HEK293 (cell line): ENCODE data around the gene PTPN11.

ENCODE experiments used
- CTCF ChIA-PET: fragments of 350-600 bp; formaldehyde crosslinking; extraction: SDS; loops from one replicate; lab custom pipeline; 2021; ENCODE audit warnings: antibody characterized with exemption; lab: Yijun Ruan, JAX
- POLR2A ChIA-PET: fragments of 300-600 bp; formaldehyde crosslinking; extraction: SDS; loops from one replicate; lab custom pipeline; 2020; ENCODE audit warnings: antibody characterized with exemption, inconsistent platforms; lab: Yijun Ruan, JAX
- H3K27ac ChIP-seq: fragments of 200-500 bp; sonication (Bioruptor generic); 2 replicates; pipeline ENCODE4 v1.5.1; 2014; ENCODE audit warnings: low read depth, low read length, control low read depth, inconsistent platforms; ENCODE audit errors: extremely low read depth
- H3K36me3 ChIP-seq, 2 experiments: fragments of 200-500 bp in 1 of 2; sonication (Bioruptor generic) in 1 of 2; 1 replicate in 1 of 2; 2 replicates in 1 of 2; pipeline ENCODE4 v1.5.1; 2014 to 2017; ENCODE audit warnings: inconsistent platforms in 2 of 2, low read length in 2 of 2; ENCODE audit not compliant: control insufficient read depth in 2 of 2, insufficient read depth in 1 of 2
- H3K4me1 ChIP-seq: fragments of 200-500 bp; sonication (Bioruptor generic); 2 replicates; pipeline ENCODE4 v1.5.1; 2014; ENCODE audit warnings: mild to moderate bottlenecking, low read length, inconsistent platforms; ENCODE audit not compliant: control insufficient read depth, insufficient read depth
- H3K4me3 ChIP-seq: 2 replicates; pipeline ENCODE4 v1.5.1; 2011; ENCODE audit warnings: low read depth, mild to moderate bottlenecking, control low read depth, low read length, moderate library complexity
- H3K9me3 ChIP-seq: fragments of 200-500 bp; sonication (Bioruptor generic); 2 replicates; pipeline ENCODE4 v1.5.1; 2014; ENCODE audit warnings: low read depth, low read length, inconsistent platforms; ENCODE audit not compliant: control insufficient read depth, insufficient read depth
- FEZF1 ChIP-seq: fragments of 450-650 bp; formaldehyde crosslinking; IDR thresholded peaks from 2 replicates; pipeline ENCODE4 v1.5.1; 2016; ENCODE audit warnings: missing biosample characterization, missing genetic modification characterization
- KLF16 ChIP-seq: fragments of 450-650 bp; formaldehyde crosslinking; IDR thresholded peaks from 2 replicates; pipeline ENCODE4 v1.5.1; 2017; ENCODE audit warnings: missing biosample characterization, missing genetic modification characterization
- KLF8 ChIP-seq: fragments of 450-650 bp; formaldehyde crosslinking; IDR thresholded peaks from 2 replicates; pipeline ENCODE4 v1.5.1; 2016; ENCODE audit warnings: missing biosample characterization, missing genetic modification characterization
- KLF9 ChIP-seq: fragments of 450-650 bp; formaldehyde crosslinking; IDR thresholded peaks from 2 replicates; pipeline ENCODE4 v1.5.1; 2016; ENCODE audit warnings: missing biosample characterization, missing genetic modification characterization, low read depth
- REST ChIP-seq: fragments of 450-650 bp; formaldehyde crosslinking; IDR thresholded peaks from 2 replicates; pipeline ENCODE4 v1.5.1; 2016; ENCODE audit warnings: missing biosample characterization, missing genetic modification characterization
- SP2 ChIP-seq: fragments of 450-650 bp; formaldehyde crosslinking; IDR thresholded peaks from 2 replicates; pipeline ENCODE4 v1.5.1; 2016; ENCODE audit warnings: missing biosample characterization, missing genetic modification characterization
- SP7 ChIP-seq: fragments of 450-650 bp; formaldehyde crosslinking; IDR thresholded peaks from 2 replicates; pipeline ENCODE4 v1.5.1; 2016; ENCODE audit warnings: missing biosample characterization, missing genetic modification characterization
- WT1 ChIP-seq: fragments of 450-650 bp; formaldehyde crosslinking; IDR thresholded peaks from 2 replicates; pipeline ENCODE4 v1.5.1; 2016; ENCODE audit warnings: missing biosample characterization, missing genetic modification characterization
- ZBTB10 ChIP-seq: fragments of 450-650 bp; formaldehyde crosslinking; IDR thresholded peaks from 2 replicates; pipeline ENCODE4 v1.5.1; 2016; ENCODE audit warnings: missing biosample characterization, missing genetic modification characterization
- ZBTB17 ChIP-seq: fragments of 450-650 bp; formaldehyde crosslinking; IDR thresholded peaks from 2 replicates; pipeline ENCODE4 v1.5.1; 2016; ENCODE audit warnings: missing biosample characterization, missing genetic modification characterization
- ZBTB8A ChIP-seq: fragments of 450-650 bp; formaldehyde crosslinking; IDR thresholded peaks from 2 replicates; pipeline ENCODE4 v1.5.1; 2016; ENCODE audit warnings: missing biosample characterization, missing genetic modification characterization
- ZFHX2 ChIP-seq: fragments of 450-650 bp; formaldehyde crosslinking; conservative IDR thresholded peaks from 2 replicates; pipeline ENCODE4 v1.5.1; 2016; ENCODE audit warnings: missing biosample characterization, missing genetic modification characterization
- ZIC2 ChIP-seq: fragments of 450-650 bp; formaldehyde crosslinking; IDR thresholded peaks from 2 replicates; pipeline ENCODE4 v1.5.1; 2016; ENCODE audit warnings: missing biosample characterization, missing genetic modification characterization
- ZNF10 ChIP-seq: fragments of 450-650 bp; formaldehyde crosslinking; IDR thresholded peaks from 2 replicates; pipeline ENCODE4 v1.5.1; 2017; ENCODE audit warnings: missing biosample characterization, missing genetic modification characterization
- ZNF121 ChIP-seq: fragments of 450-650 bp; formaldehyde crosslinking; IDR thresholded peaks from 2 replicates; pipeline ENCODE4 v1.5.1; 2016; ENCODE audit warnings: missing biosample characterization, missing genetic modification characterization
- ZNF146 ChIP-seq: fragments of 450-650 bp; formaldehyde crosslinking; IDR thresholded peaks from 2 replicates; pipeline ENCODE4 v1.5.1; 2016; ENCODE audit warnings: missing biosample characterization, missing genetic modification characterization
- ZNF223 ChIP-seq: fragments of 450-650 bp; formaldehyde crosslinking; IDR thresholded peaks from 2 replicates; pipeline ENCODE4 v1.5.1; 2016; ENCODE audit warnings: missing biosample characterization, missing genetic modification characterization
- ZNF37A ChIP-seq: fragments of 450-650 bp; IDR thresholded peaks from 2 replicates; pipeline ENCODE4 v1.5.1; 2018; ENCODE audit warnings: missing biosample characterization, missing genetic modification characterization
- ZNF48 ChIP-seq: fragments of 450-650 bp; formaldehyde crosslinking; IDR thresholded peaks from 2 replicates; pipeline ENCODE4 v1.5.1; 2016; ENCODE audit warnings: missing biosample characterization, missing genetic modification characterization
- ZNF513 ChIP-seq: fragments of 450-650 bp; IDR thresholded peaks from 2 replicates; pipeline ENCODE4 v1.5.1; 2018; ENCODE audit warnings: missing biosample characterization, missing genetic modification characterization
- ZNF514 ChIP-seq: fragments of 450-650 bp; formaldehyde crosslinking; IDR thresholded peaks from 2 replicates; pipeline ENCODE4 v1.5.1; 2016; ENCODE audit warnings: missing biosample characterization, missing genetic modification characterization
- ZNF664 ChIP-seq: fragments of 450-650 bp; formaldehyde crosslinking; IDR thresholded peaks from 2 replicates; pipeline ENCODE4 v1.5.1; 2016; ENCODE audit warnings: missing biosample characterization, missing genetic modification characterization
- ZNF830 ChIP-seq: fragments of 450-650 bp; IDR thresholded peaks from 2 replicates; pipeline ENCODE4 v1.5.0; 2018; ENCODE audit warnings: missing biosample characterization, missing genetic modification characterization, low read depth, mild to moderate bottlenecking, moderate library complexity
- ZSCAN16 ChIP-seq: fragments of 450-650 bp; formaldehyde crosslinking; IDR thresholded peaks from 2 replicates; pipeline ENCODE4 v1.5.1; 2016; ENCODE audit warnings: missing biosample characterization, missing genetic modification characterization

The PTPN11 gene

GRCh38 chr12:112381883-112382796, 36.6 kb upstream of the PTPN11 start, which contains the start of gene HECTD4 (continued):
- peak; percentile 83 for TF ChIP-seq ZBTB8A
- peak; percentile 64 for TF ChIP-seq ZFHX2 (tag by site-specific recombination)
- TF ChIP-seq ZBTB10 (tag by site-specific recombination), result peak; percentile 56; the same call in 1 of the 2 replicates
- no peak for TF ChIP-seq WT1 (tag by site-specific recombination)
- 0 out of 2 replicates have a peak, but pooled peaks have one; percentile 21 for TF ChIP-seq ZNF37A
- no peak for TF ChIP-seq ZNF48 (tag by site-specific recombination)
- no peak for TF ChIP-seq ZNF146 (tag by site-specific recombination)
- peak; percentile 8; the same call in 1 of the 2 replicates for TF ChIP-seq ZNF10
- TF ChIP-seq SP2 (tag by site-specific recombination), result peak; percentile 72
- TF ChIP-seq ZNF514 (tag by site-specific recombination), result no peak
- peak; percentile 100 for TF ChIP-seq ZNF664 (tag by site-specific recombination)
- peak; percentile 92; the same call in 1 of the 2 replicates for TF ChIP-seq KLF8 (tag by site-specific recombination)
- TF ChIP-seq ZNF223, result peak; percentile 43; the same call in 1 of the 2 replicates
- 0 out of 2 replicates have a peak, but pooled peaks have one; percentile 27 for TF ChIP-seq ZSCAN16 (tag by site-specific recombination)
- peak; percentile 37; the same call in 1 of the 2 replicates for TF ChIP-seq FEZF1 (tag by site-specific recombination)
- TF ChIP-seq ZIC2 (tag by site-specific recombination), result 0 out of 2 replicates have a peak, but pooled peaks have one; percentile 12
- TF ChIP-seq KLF9, result peak; percentile 93
- TF ChIP-seq ZNF830, result no peak
- TF ChIP-seq ZBTB17 (tag by site-specific recombination), result peak; percentile 91
- TF ChIP-seq KLF16 (tag by site-specific recombination), result peak; percentile 72

- CTCF ChIA-PET, result interaction anchor here (1.9 kb wide), 1 partner anchor 185 kb away, joined by 4 read pairs; no protein-coding TSS in a partner anchor
- H3K4me3 ChIP-seq, result no peak overlapping the region
- H3K9me3 ChIP-seq, result no peaks in the 10 kb centered on the region
- H3K27ac ChIP-seq, result no peak overlapping the region; the same call in 1 of the 2 replicates
- H3K4me1 ChIP-seq, result 0 out of 2 replicates have a peak, but pooled peaks cover 2% of the 10 kb centered on the region
- TF ChIP-seq ZNF513 (no peak), SP7 (tag by site-specific recombination) (no peak), REST (tag by site-specific recombination) (no peak), ZNF121 (tag by site-specific recombination) (0 out of 2 replicates have a peak, but pooled peaks have one; percentile 7)
- TF ChIP-seq, all 188 proteins: peak for 1
- H3K36me3 ChIP-seq, result no peaks in the 10 kb centered on the region
- POLR2A ChIA-PET, result interaction anchor here (1.7 kb wide), 1 partner anchor 14 kb away, joined by 5 read pairs; no protein-coding TSS in a partner anchor
These were observed 35.9 kb upstream of the PTPN11 start for GRCh38 chr12:112382866-112383265.
